Measurements from ENCODE around the gene GSAP. TPM values are rescaled to one million over a fixed set of nuclear protein-coding genes. Genes with fewer than 3 reads are reported as not detected.

GSAP gene
- total and polyA plus RNA-seq, 2 donors (not counting 1 experiment from before 2014, with no cell fraction given), result 140 to 207 TPM

- H4K20me1 ChIP-seq (ENCODE audit: control insufficient read depth, insufficient read depth, low read length, poor library complexity, severe bottlenecking), result no peaks in the 10 kb centered on the region
- H3K9me3 Mint-ChIP-seq (ENCODE audit: insufficient read depth), result no peaks in the 10 kb centered on the region
- H2AFZ ChIP-seq (ENCODE audit: insufficient read depth, low read depth, low read length, poor library complexity, severe bottlenecking), result no peak overlapping the region
- DNase-seq (no peak), ATAC-seq (ENCODE audit: low read depth) (no peak)
- H3K79me2 ChIP-seq (ENCODE audit: control insufficient read depth, insufficient read depth, low read length), result no peaks in the 10 kb centered on the region
- TF ChIP-seq CTCF (IDR thresholded peaks at IDR 0.05), result no peak
- peaks cover 29% of the 10 kb centered on the region for H3K4me1 Mint-ChIP-seq
- no peak overlapping the region for H3K27ac Mint-ChIP-seq
- H3K4me1 ChIP-seq (ENCODE audit: control insufficient read depth in 2 of 2, insufficient read depth in 2 of 2, low read length in 2 of 2), result peaks cover 19 to 21% of the 10 kb centered on the region in 2 donors
- H3K27ac ChIP-seq (ENCODE audit: low read length in 2 of 2), result no peak overlapping the region
- no peaks in the 10 kb centered on the region for H3K27me3 Mint-ChIP-seq
- H3K9ac ChIP-seq (ENCODE audit: low read length), result no peak overlapping the region
- 100% methylated on average over 2 of the region's 4 CpGs for whole genome bisulfite sequencing (ENCODE audit: insufficient coverage)
- H3K27me3 ChIP-seq (replicated peaks in 1 of 4; ENCODE audit: control extremely low read depth in 1 of 4, control insufficient read depth in 3 of 4, insufficient read depth in 4 of 4, low read length in 3 of 4), result no peaks in the 10 kb centered on the region
- no peak overlapping the region for H3K4me3 ChIP-seq (ENCODE audit: control extremely low read depth in 1 of 5, extremely low read depth in 1 of 5, insufficient read depth in 1 of 5, low read depth in 2 of 5, low read length in 4 of 5)
- intact Hi-C loops (cut with micrococcal nuclease), result no loop called here
- peaks cover 0 to 8% (median 0%) of the 10 kb centered on the region in 3 donors for H3K9me3 ChIP-seq (ENCODE audit: control extremely low read depth in 1 of 3, control insufficient read depth in 2 of 3, insufficient read depth in 1 of 3, low read length in 2 of 3)
- H3K4me2 ChIP-seq (replicated peaks; ENCODE audit: low read depth, low read length, poor library complexity, severe bottlenecking), result no peak overlapping the region
- CTCF ChIA-PET, result no interaction called here
- no peak overlapping the region for H3K4me3 Mint-ChIP-seq
- no peaks in the 10 kb centered on the region for H3K36me3 ChIP-seq (replicated peaks in 1 of 2; ENCODE audit: control extremely low read depth in 1 of 2, control insufficient read depth in 1 of 2, extremely low read depth in 1 of 2, insufficient read depth in 2 of 2, low read length in 1 of 2)
- POLR2A ChIA-PET, result no interaction called here
These were observed 132.1 kb downstream of the GSAP start for GRCh38 chr7:77284005-77284404.

- Histone ChIP-seq H3K9me3 (ENCODE audit: control extremely low read depth in 1 of 3, control insufficient read depth in 2 of 3, insufficient read depth in 1 of 3, low read length in 2 of 3) (peaks cover 0 to 2% (median 0%) of the 10 kb centered on the region in 3 donors), H3K79me2 (ENCODE audit: control insufficient read depth, insufficient read depth, low read length) (no peaks in the 10 kb centered on the region), H3K27ac (ENCODE audit: low read length in 2 of 2) (no peak overlapping the region), H3K27me3 (replicated peaks in 1 of 4; ENCODE audit: control extremely low read depth in 1 of 4, control insufficient read depth in 3 of 4, insufficient read depth in 4 of 4, low read length in 3 of 4) (no peaks in the 10 kb centered on the region), H3K4me2 (replicated peaks; ENCODE audit: low read depth, low read length, poor library complexity, severe bottlenecking) (no peak overlapping the region), H3K36me3 (replicated peaks in 1 of 2; ENCODE audit: control extremely low read depth in 1 of 2, control insufficient read depth in 1 of 2, extremely low read depth in 1 of 2, insufficient read depth in 2 of 2, low read length in 1 of 2) (no peaks in the 10 kb centered on the region), H3K4me3 (ENCODE audit: control extremely low read depth in 1 of 5, extremely low read depth in 1 of 5, insufficient read depth in 1 of 5, low read depth in 2 of 5, low read length in 4 of 5) (no peak overlapping the region), H3K4me1 (ENCODE audit: control insufficient read depth in 2 of 2, insufficient read depth in 2 of 2, low read length in 2 of 2) (peaks cover 10 to 11% of the 10 kb centered on the region in 2 donors), H2AFZ (ENCODE audit: insufficient read depth, low read depth, low read length, poor library complexity, severe bottlenecking) (no peak overlapping the region), H3K9ac (ENCODE audit: low read length) (no peak overlapping the region), H4K20me1 (ENCODE audit: control insufficient read depth, insufficient read depth, low read length, poor library complexity, severe bottlenecking) (no peaks in the 10 kb centered on the region)
- ATAC-seq (ENCODE audit: low read depth) (no peak), DNase-seq (no peak)
- peaks cover 18% of the 10 kb centered on the region for H3K4me1 Mint-ChIP-seq
- CTCF ChIA-PET, result no interaction called here
- intact Hi-C loops (cut with micrococcal nuclease), result no loop called here
- TF ChIP-seq EZH2 (IDR thresholded peaks at IDR 0.05; ENCODE audit: borderline replicate concordance, insufficient read depth, low read depth, low read length, poor library complexity, severe bottlenecking), result no peak
- TF ChIP-seq CTCF (IDR thresholded peaks at IDR 0.05), result no peak
- no peak overlapping the region for H3K27ac Mint-ChIP-seq
- no peak overlapping the region for H3K4me3 Mint-ChIP-seq
- POLR2A ChIA-PET, result no interaction called here
- no CpG with 5 or more reads among the region's 1 CpG for WGBS (ENCODE audit: insufficient coverage)
- H3K9me3 Mint-ChIP-seq (ENCODE audit: insufficient read depth), result no peaks in the 10 kb centered on the region
- H3K27me3 Mint-ChIP-seq, result no peaks in the 10 kb centered on the region
These were observed 133.3 kb downstream of the GSAP start for GRCh38 chr7:77282897-77283296.

Data from B cell (primary cell).